GM12892 (cell line): ENCODE results near the gene DNM3.

ENCODE experiments used
- DNase-seq: peaks from one replicate; pipeline ENCODE4 v3.0.0; 2011; ENCODE audit not compliant: insufficient read length
- FAIRE-seq: peaks from 2 replicates; lab custom pipeline; 2011; peaks lifted over from hg19 to GRCh38; lab: Jason Lieb, UNC
- POLR2A ChIP-seq: IDR thresholded peaks from 2 replicates; pipeline ENCODE4 v1.6.1; 2011; ENCODE audit warnings: low read depth, low read length, control low read depth
- POLR2AphosphoS5 ChIP-seq: IDR thresholded peaks from 2 replicates; pipeline ENCODE4 v1.6.1; 2011; ENCODE audit warnings: low read depth, low read length, control low read depth
- TAF1 ChIP-seq: IDR thresholded peaks from 2 replicates; pipeline ENCODE4 v1.6.1; 2011; ENCODE audit warnings: low read depth, mild to moderate bottlenecking, control low read depth, low read length, borderline replicate concordance

Gene DNM3

DNA sequence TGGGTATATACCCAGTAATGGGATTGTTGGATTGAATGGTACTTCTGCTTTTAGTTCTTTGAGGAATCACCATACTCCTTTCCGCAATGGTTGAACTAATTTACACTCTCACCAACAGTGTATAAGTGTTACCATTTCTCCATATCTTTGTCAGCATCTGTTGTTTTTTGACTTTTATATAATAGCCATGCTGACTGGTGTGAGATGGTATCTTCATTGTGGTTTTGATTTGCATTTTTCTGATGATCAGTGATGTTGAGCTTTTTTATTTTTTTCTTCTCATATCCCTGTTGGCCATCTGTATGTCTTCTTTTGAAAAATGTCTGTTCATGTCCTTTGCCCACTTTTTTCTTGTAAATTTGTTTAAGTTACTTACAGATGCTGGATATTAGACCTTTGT, 14.1 kb downstream of the DNM3 start:
- TF ChIP-seq TAF1, result no peak
- TF ChIP-seq POLR2AphosphoS5, result no peak
- FAIRE-seq (no peak), DNase-seq (no peak)

GRCh38 chr1:171858696-171859095, 17.4 kb downstream of the DNM3 start:
- FAIRE-seq (no peak), DNase-seq (no peak)
- TF ChIP-seq TAF1, result no peak
- no peak for TF ChIP-seq POLR2A
- no peak for TF ChIP-seq POLR2AphosphoS5

DNA sequence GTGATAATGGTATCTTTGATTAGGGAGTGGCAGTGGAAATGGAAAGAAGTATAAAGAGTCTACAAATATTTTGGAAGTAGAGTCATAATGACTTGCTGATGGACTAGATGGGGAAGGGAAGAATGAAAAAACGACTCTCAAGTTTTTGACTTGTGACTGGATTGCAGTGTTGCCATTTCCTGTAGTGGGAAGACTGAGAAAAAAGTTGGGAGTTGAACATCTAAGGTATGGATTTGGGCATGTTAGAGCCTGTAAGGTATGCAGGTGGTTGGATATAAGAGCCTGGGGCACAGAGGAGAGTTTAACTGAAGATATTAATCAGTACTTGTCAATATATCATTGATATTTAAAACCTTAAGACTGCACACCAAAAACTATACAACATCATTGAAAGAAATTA, 19.4 kb downstream of the DNM3 start:
- DNase-seq, result no peak
- TF ChIP-seq POLR2AphosphoS5 (no peak), POLR2A (no peak), TAF1 (no peak)
- no peak for FAIRE-seq

DNA sequence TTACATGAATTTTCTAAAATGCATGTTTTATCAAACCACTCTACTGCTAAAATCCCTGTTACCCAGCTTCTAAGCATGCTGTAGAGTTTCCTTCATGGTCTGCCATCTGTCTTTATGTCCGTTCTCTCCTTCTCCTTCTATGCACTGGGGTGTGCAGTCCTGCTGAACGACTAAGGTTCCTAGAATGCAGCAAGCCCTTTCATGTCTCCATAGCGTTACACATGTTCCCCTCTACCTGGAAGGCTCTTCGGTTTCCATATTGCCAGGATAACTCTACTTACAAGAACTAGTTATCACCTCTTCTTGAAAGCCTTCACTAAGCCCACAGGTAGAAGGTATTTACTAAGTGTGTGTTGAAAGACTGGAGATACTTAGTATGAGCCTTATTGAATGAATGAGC, 22.2 kb downstream of the DNM3 start:
- FAIRE-seq, result no peak
- TF ChIP-seq POLR2AphosphoS5, result no peak
- no peak for TF ChIP-seq POLR2A
- no peak for TF ChIP-seq TAF1
- DNase-seq, result no peak

GRCh38 chr1:171864308-171864707, 23.0 kb downstream of the DNM3 start:
- DNase-seq (no peak), FAIRE-seq (no peak)
- no peak for TF ChIP-seq POLR2AphosphoS5
- no peak for TF ChIP-seq TAF1
- TF ChIP-seq POLR2A, result no peak

DNA sequence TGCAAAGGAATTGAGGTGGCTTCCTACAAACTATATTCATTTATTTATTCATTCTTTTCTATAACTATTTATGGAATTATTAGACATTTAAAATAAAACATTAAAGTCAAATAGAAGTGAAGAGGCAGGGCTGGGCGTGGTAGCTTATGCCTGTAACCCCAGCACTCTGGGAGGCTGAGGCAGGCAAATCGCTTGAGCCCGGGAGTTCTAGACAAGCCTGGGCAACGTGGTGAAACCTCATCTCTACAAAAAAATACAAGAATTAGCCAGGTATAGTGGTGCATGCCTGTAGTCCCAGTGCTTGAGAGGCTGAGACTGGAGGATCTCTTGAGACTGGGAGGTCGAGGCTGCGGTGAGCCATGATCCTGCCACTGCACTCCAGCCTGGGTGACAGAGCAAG, 23.8 kb downstream of the DNM3 start:
- DNase-seq (no peak), FAIRE-seq (no peak)
- TF ChIP-seq POLR2A (no peak), POLR2AphosphoS5 (no peak), TAF1 (no peak)

GRCh38 chr1:171867236-171867635, 25.9 kb downstream of the DNM3 start:
- FAIRE-seq, result no peak
- TF ChIP-seq POLR2A, result no peak
- TF ChIP-seq TAF1, result no peak
- TF ChIP-seq POLR2AphosphoS5, result no peak
- no peak for DNase-seq

DNA sequence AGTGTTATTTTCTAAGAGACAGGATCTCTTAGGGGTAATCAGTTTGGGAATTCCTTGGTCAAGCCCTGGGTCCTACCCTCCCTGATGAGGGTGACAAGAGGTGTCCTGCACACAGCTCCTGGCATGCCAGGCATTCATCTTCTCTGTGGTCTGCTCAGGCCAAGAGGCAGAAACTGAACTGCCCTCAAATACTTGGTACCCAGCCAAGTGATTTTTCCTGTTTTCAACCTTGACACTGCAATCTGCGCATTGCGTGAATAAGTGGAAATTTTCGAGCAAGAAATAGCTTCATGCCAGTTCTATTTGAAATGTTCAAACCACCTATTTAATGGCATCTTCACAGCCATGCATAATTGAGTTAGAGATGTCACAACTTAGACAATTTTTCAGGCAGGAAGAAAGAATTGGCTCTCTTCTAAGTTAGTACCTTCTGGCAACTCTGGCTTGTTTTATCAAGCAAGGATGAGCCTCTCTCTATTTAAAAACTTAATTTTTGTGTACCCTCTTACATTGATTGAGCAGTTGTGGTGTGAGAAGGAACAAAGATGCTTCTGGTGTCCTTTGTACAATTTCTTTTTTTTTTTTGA, 27.0 kb downstream of the DNM3 start:
- no peak for FAIRE-seq
- no peak for TF ChIP-seq POLR2AphosphoS5
- TF ChIP-seq POLR2A, result no peak
- no peak for TF ChIP-seq TAF1

DNA sequence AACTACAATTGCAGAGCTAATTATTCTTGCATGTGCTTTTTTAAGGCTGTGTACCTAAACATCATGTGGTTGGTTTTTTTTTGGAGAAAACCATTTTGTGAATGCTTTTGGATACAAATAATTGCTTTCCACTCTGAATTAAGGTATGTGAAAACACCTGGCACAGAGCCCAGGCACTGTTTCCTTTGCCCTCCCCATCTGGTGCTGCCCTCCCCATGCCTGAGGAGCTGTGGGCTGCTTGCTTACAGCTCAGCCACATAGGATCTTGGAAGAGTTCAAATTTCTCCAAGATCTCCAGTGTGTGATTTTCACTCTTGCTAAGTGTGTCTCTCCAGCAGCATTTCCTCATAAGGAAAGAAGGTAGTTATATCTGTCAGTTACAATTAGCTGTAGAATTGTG, 27.8 kb downstream of the DNM3 start:
- FAIRE-seq, result no peak
- no peak for DNase-seq
- TF ChIP-seq POLR2A, result no peak

More for the DNA sequence above, 27.0 kb downstream of the DNM3 start:
- no peak for DNase-seq

GRCh38 chr1:171871848-171872247, 30.6 kb downstream of the DNM3 start:
- FAIRE-seq (no peak), DNase-seq (no peak)
- TF ChIP-seq TAF1 (no peak), POLR2AphosphoS5 (no peak), POLR2A (no peak)

- TF ChIP-seq POLR2A (no peak), TAF1 (no peak), POLR2AphosphoS5 (no peak)
- FAIRE-seq (no peak), DNase-seq (no peak)
These were observed 31.1 kb downstream of the DNM3 start for GRCh38 chr1:171872430-171872829.

GRCh38 chr1:171873664-171874063, 32.4 kb downstream of the DNM3 start:
- no peak for FAIRE-seq

DNA sequence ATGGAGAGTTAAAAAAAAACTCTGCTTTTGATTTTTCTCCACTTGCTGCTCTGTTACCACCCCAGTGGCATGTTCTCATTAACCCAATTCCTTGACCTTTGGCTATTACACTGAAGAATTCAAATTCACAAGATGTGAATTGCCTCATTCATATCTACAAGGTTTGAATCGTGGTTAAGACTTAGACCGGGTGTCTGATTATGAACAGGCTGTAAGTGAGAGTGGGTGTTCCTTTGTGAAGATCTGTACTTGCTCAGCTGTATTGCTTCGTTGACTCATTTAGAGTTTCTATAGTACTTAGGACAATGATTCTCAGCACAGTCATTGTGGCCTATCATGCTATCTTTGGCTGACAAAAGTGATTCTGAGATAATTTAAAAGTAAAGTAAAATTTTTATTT, 36.4 kb downstream of the DNM3 start:
- FAIRE-seq, result no peak
- no peak for DNase-seq

More at GRCh38 chr1:171873664-171874063, 32.4 kb downstream of the DNM3 start:
- TF ChIP-seq POLR2AphosphoS5 (no peak), TAF1 (no peak), POLR2A (no peak)
- no peak for DNase-seq

More for the DNA sequence above, 36.4 kb downstream of the DNM3 start:
- TF ChIP-seq TAF1 (no peak), POLR2A (no peak), POLR2AphosphoS5 (no peak)
